NCI-H1436 treated with DMSO at 0.1 percent for 48 hours (cell line): ENCODE results near the gene SLC8A1.
A peak's percentile ranks its signal among the peaks of the same experiment; 100 is the strongest.

ENCODE experiments used
- DNase-seq: peaks from one replicate; lab custom pipeline; 2025; lab: John Stamatoyannopoulos, UW

SLC8A1 gene

DNA sequence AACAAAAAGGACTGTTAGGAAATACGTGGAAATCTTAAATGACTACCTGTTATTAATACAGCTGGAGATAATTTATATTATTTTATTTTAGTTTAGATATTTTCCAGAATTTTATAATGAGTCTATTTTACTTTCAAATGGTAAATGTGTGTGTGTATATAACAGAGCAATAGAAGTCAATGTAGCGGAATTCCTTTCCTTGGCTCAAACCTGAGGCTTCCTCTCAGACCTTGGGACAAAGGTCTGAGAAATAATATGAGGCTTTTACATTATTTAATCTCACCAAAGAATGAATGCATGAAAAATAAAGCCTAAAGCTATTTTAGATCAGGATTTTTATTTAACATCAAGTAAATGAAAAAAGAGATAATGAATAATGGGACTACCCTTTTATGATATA lies 65.7 kb downstream of the SLC8A1 start:
- no peak for DNase-seq

GRCh38 chr2:40384714-40385113 lies 67.2 kb downstream of the SLC8A1 start:
- DNase-seq, result no peak

- no peak for DNase-seq
These were observed 67.7 kb downstream of the SLC8A1 start for GRCh38 chr2:40384233-40384632.

GRCh38 chr2:40380721-40381120 lies 71.2 kb downstream of the SLC8A1 start:
- DNase-seq, result no peak

GRCh38 chr2:40380041-40380440 lies 71.8 kb downstream of the SLC8A1 start:
- no peak for DNase-seq

DNA sequence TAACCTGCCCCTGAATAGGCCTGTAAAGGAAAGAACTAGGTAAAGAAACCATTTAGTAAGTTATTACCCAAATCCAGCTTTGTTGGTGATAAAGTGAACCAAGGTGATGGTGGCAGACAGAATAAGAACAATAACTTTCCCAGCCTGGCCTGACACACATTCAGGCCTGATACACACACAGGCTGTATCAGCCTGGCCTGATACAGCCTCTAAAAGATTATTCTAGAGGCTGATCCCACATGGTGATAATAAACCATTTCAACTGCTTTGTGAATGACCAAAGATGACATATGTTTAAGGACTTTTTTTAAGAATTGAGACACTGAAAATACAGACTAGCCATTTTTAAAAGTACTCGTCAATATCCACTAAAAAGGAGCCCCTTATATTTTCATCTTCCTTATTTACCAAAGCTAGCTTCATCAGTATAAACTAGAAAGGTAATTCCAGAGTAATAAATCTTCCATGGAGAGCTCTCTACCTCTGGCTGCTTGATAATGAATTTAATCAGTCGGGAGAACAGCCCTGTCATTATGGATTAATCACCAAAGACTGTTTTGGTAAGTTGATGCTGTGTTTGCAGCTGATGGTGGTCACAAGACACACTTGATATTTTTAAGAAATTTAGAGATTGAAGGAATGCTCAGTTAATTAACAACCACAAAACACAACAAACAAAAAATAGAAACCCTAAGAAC lies 77.2 kb downstream of the SLC8A1 start:
- DNase-seq, result peak; percentile 47

- no peak for DNase-seq
These were observed 78.8 kb downstream of the SLC8A1 start for GRCh38 chr2:40373111-40373510.

DNA sequence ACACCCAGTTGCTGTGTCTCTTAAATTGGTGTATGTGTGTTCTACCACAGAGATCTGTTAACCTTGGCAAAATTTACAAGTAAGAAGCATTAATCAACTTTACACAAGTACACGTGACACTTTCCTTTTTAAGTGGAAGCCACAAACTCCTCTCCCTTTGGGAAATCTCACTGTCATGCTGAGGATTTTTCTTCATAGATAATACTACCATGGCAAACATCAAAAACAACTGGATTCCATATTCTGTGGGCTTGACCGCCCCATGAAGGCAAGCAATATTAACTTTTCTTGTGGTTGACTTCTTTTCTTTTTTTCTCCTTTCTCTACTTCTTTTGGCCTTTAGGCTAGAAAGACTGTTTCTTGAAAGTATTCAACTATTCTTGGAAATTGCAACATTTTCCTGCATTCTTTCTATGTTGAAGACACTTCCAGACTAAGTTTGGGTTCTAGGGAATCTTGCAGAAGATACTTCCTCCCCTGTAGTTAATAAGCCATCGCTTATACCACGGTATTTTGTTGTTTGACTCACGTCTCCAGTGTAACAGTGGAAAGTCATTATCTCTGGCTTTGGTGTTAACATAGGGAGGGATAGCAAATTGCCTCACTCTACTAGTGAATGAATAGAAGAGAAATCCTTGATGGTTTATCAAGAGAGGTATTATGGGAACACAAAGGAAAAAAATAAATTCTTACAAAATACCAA lies 79.5 kb downstream of the SLC8A1 start:
- no peak for DNase-seq

GRCh38 chr2:40371525-40372282 lies 80.2 kb downstream of the SLC8A1 start:
- DNase-seq, result peak; percentile 24

DNA sequence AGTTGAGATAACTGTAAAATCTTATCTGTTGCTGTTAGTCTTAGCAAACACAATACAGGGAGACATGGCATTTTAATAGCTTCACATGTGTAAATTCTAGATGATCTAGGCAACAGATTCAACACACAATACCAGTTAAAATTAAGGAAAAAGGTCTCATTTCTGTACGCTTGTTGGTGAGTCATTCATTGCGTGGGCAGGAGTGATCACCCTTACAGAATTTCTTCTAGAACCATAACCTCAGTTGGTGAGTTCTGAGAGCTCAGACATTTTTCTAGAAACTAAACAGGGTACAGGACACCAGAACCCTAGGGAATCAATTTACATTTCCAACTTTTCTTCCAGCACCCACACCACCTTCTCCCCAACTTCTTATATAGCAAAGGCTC lies 81.9 kb downstream of the SLC8A1 start:
- no peak for DNase-seq

- DNase-seq, result no peak
These were observed 82.5 kb downstream of the SLC8A1 start for GRCh38 chr2:40369267-40370006.

DNA sequence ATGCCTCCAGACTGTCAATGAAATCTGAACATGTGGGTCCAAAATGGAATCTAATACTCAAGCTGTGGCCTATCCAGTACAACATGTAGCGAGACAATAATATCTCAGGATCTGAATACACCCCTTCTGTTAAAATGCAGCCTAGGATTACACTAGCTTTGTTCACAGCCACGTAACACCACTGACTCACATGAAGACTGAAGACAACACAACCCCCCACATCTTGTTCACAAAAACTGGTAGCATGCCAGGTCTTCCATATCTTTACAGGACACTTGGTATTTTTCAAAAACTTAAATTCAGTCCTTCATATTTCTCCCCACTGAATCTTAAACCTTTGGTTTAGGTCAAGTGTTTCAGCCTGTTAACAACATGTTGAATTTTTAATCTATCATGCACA lies 84.2 kb downstream of the SLC8A1 start:
- DNase-seq, result no peak

- no peak for DNase-seq
These were observed 84.9 kb downstream of the SLC8A1 start for GRCh38 chr2:40367032-40367431.

DNA sequence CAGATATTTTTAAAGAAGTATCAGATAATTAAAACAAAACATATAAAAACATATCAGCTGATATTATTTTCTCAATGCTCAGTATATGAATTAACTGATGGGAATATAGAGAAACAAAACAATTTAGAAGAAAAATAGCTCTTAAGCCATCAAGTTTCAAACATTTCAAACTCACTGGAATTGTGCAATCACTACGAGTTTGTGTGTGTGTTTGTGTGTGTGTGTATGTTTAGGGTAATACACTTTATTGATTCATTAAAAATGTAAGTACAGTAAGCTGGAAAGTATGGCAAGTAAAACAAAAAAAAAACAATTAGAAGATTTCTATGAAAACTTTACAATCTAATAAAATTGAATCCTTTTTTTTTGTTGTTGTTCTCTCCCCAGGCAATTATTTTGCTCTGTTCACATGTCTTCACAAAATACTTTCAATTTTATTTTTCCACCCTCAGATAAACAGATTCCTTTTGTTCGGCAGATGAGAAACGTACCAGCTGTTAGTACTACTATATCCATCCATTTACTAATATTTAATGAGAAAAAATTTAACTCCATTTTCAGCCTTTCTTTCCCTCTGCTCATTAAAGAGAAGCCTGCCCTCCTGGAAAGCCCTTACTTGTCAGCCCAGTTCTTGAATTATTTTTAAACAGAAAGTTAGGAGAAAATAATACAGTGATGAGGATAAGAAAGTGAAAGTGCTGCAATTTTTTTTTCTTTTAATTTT lies 87.6 kb downstream of the SLC8A1 start:
- no peak for DNase-seq

DNA sequence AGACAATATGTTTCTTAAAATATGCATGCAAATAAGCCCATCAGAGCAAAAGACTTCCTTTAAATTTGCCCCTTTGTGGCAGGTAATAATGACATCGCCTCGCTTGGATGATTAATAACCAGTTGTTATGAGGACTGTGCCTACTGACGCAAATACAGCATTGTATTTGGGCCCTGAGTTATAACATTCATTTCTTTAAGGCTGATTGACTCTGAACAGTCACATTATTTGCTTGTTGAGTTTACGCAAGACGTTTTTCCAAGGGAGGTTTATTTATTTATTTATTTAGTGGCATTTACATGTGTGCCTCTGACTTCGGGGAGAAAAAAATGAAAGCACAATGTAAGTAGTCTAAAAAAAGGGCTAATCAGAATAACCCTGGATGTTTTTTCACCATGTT lies 88.3 kb downstream of the SLC8A1 start:
- DNase-seq, result no peak

DNA sequence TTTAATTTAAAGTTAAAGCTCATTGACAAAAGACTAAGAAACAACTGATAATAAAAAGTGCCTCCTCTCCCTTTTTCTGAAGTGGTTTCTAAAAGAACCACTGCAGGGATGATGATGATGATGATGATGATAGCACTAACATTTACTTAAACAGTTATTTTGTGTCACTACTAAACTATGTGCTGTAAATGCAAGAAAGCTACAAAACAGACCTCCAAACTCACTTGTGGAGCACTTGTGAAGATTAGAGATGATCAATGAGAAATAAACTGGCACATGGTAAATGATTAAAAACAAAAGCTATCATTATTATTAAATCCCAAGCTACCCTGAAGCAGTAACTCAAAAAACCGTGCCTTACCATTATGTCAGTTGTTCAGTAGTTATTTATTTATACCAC lies 88.7 kb downstream of the SLC8A1 start:
- DNase-seq, result no peak

GRCh38 chr2:40361478-40361877 lies 90.4 kb downstream of the SLC8A1 start:
- peak; percentile 56 for DNase-seq

DNA sequence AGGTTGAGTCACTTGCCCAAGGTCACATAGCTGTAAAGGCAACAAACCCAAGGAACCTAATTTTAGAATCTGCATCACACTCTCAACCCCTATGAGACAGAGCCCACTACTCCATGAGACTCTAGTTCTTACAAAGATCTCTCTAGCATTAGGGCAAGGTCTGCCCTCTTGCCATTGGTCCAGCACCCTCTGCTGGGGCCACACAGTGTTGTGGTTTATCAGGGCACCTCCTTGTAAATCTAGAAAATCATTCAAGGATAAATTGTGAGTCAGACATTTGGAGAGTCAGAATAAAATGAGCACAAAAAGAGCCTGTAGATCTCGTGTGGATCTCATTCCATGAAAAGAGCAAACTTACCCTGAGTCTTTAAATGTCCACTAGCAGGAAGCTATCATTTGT lies 91.2 kb downstream of the SLC8A1 start:
- DNase-seq, result no peak

- no peak for DNase-seq
These were observed 92.1 kb downstream of the SLC8A1 start for GRCh38 chr2:40359811-40360210.

- DNase-seq, result no peak
These were observed 93.1 kb downstream of the SLC8A1 start for GRCh38 chr2:40358783-40359182.

GRCh38 chr2:40357667-40358066 lies 94.2 kb downstream of the SLC8A1 start:
- DNase-seq, result no peak

DNA sequence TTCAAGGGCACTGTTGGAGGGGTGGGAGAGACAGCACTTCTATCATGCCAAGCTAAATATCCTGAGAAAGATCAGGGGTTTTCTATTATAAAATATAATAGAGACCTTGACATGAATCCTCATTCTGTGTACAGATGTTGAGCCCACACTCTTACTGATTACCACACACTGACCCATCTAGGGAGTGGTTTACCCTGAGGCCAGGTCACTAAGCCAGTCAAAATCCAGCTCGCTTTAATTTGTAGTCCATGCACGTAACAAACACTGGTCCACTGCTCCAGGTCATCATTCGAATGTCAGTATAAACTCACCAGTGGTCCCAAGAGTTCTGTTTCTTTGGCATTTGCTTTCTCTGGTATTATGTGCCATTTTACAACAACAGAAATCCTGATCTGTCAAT lies 96.4 kb downstream of the SLC8A1 start:
- no peak for DNase-seq
